Loucy (cell line): ENCODE data around the gene ANKRD60.

ENCODE experiments used
- EZH2phosphoT487 ChIP-seq: fragments of 200-600 bp; IDR thresholded peaks from 2 replicates; pipeline ENCODE4 v1.6.1; 2018; ENCODE audit warnings: antibody characterized with exemption, mild to moderate bottlenecking, moderate library complexity, borderline replicate concordance
- TF ChIP-seq, protein P1 (sequence below): fragments of 200-600 bp; sonication (generic); conservative IDR thresholded peaks from 2 replicates; pipeline ENCODE4 v1.5.1; 2014; ENCODE audit warnings: mild to moderate bottlenecking, antibody characterized with exemption, low read length

DNA sequence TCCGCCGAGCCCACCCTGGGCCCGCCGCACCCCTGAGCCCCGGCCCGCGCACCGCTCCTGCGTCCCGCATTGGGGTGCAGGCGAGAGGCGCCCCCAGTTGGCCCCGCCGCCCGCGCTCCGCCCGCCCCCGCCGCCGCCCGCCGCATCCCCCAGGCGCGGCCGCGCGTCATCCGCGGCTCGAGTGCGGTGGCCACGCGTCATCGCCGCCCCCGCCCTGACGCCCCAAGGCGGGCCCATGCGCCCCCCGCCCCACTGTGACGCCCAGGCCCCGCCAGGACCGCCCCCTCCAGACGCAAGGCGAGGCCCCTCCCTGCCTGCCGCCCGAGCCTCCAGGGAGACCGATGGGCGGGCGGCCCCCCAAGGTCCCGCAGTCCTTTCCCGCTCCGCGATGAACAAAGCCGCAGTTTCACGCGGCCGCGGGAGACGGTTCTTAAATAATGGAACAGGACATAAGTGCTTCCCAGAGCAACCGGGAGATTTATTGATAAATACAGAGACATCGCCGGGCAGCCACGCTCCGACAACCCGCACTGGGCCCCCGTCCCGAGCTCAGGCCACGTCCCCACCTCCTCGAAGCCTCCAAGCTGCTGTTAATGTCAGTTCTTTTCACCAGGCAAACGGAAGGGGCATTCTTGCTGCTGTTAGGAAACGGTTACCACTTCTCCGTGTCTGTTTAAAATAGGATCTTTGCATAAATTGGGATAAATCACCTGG is at the start of gene ANKRD60:
- TF ChIP-seq, protein P1, sequence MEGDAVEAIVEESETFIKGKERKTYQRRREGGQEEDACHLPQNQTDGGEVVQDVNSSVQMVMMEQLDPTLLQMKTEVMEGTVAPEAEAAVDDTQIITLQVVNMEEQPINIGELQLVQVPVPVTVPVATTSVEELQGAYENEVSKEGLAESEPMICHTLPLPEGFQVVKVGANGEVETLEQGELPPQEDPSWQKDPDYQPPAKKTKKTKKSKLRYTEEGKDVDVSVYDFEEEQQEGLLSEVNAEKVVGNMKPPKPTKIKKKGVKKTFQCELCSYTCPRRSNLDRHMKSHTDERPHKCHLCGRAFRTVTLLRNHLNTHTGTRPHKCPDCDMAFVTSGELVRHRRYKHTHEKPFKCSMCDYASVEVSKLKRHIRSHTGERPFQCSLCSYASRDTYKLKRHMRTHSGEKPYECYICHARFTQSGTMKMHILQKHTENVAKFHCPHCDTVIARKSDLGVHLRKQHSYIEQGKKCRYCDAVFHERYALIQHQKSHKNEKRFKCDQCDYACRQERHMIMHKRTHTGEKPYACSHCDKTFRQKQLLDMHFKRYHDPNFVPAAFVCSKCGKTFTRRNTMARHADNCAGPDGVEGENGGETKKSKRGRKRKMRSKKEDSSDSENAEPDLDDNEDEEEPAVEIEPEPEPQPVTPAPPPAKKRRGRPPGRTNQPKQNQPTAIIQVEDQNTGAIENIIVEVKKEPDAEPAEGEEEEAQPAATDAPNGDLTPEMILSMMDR: no peak
- TF ChIP-seq EZH2phosphoT487: no peak
